Measurements from ENCODE around the gene C19orf25.

- TF ChIP-seq CTCF (IDR thresholded peaks at IDR 0.05) = no peak
- TF ChIP-seq POLR2A (IDR thresholded peaks at IDR 0.05) = no peak
Measured at GRCh38 chr19:1488282-1488601, 9.2 kb upstream of the C19orf25 start.
